ENCODE measurements around the gene ZNF683.
"Not testable (repeated sequence)": the region's sequence is repeated elsewhere in the genome, so short reads cannot be mapped to it uniquely, and the experiment has no call there.

The ZNF683 gene

GRCh38 chr1:26378088-26378878 lies 5.7 kb upstream of the ZNF683 start:
- peak overlapping the region; percentile 2 for H3K4me3 ChIP-seq (ENCODE audit: low read depth, low read length)
- peak; percentile 96 for DNase-seq (ENCODE audit: low read depth)
- no peak for TF ChIP-seq POLR2A (IDR thresholded peaks at IDR 0.05; ENCODE audit: extremely low read depth, insufficient read length)
- TF ChIP-seq MAX (IDR thresholded peaks at IDR 0.05; ENCODE audit: low read depth, low read length) = peak; percentile 85; the same call in 1 of the 2 replicates
- TF ChIP-seq MYC (IDR thresholded peaks at IDR 0.05; ENCODE audit: low read depth, low read length) = peak; percentile 66
- no peak for TF ChIP-seq CTCF (IDR thresholded peaks at IDR 0.05; ENCODE audit: low read depth, low read length)

- no peak overlapping the region for H3K4me3 ChIP-seq (ENCODE audit: low read depth, low read length)
- no peak for DNase-seq (ENCODE audit: low read depth)
- TF ChIP-seq POLR2A (IDR thresholded peaks at IDR 0.05; ENCODE audit: extremely low read depth, insufficient read length) (no peak), MYC (IDR thresholded peaks at IDR 0.05; ENCODE audit: low read depth, low read length) (no peak), MAX (IDR thresholded peaks at IDR 0.05; ENCODE audit: low read depth, low read length) (no peak), CTCF (IDR thresholded peaks at IDR 0.05; ENCODE audit: low read depth, low read length) (no peak)
Measured at GRCh38 chr1:26376050-26376449, 3.5 kb upstream of the ZNF683 start.

- no peak overlapping the region for H3K4me3 ChIP-seq (ENCODE audit: low read depth, low read length)
- no peak for DNase-seq (ENCODE audit: low read depth)
- TF ChIP-seq MAX (IDR thresholded peaks at IDR 0.05; ENCODE audit: low read depth, low read length) = no peak
- no peak for TF ChIP-seq POLR2A (IDR thresholded peaks at IDR 0.05; ENCODE audit: extremely low read depth, insufficient read length)
- no peak for TF ChIP-seq MYC (IDR thresholded peaks at IDR 0.05; ENCODE audit: low read depth, low read length)
- TF ChIP-seq CTCF (IDR thresholded peaks at IDR 0.05; ENCODE audit: low read depth, low read length) = no peak
Measured at GRCh38 chr1:26375081-26375480, 2.5 kb upstream of the ZNF683 start.

GRCh38 chr1:26374361-26374760 lies 1.8 kb upstream of the ZNF683 start:
- not testable (repeated sequence) for H3K4me3 ChIP-seq (ENCODE audit: low read depth, low read length); DNase-seq (ENCODE audit: low read depth)

- TF ChIP-seq CTCF (IDR thresholded peaks at IDR 0.05; ENCODE audit: low read depth, low read length) (no peak), MAX (IDR thresholded peaks at IDR 0.05; ENCODE audit: low read depth, low read length) (no peak), POLR2A (IDR thresholded peaks at IDR 0.05; ENCODE audit: extremely low read depth, insufficient read length) (no peak), MYC (IDR thresholded peaks at IDR 0.05; ENCODE audit: low read depth, low read length) (no peak)
- peak; percentile 43 for DNase-seq (ENCODE audit: low read depth)
- H3K4me3 ChIP-seq (ENCODE audit: low read depth, low read length) = no peak overlapping the region
Measured at GRCh38 chr1:26373789-26374188, 1.2 kb upstream of the ZNF683 start.

- DNase-seq (ENCODE audit: low read depth) = no peak
- TF ChIP-seq MYC (IDR thresholded peaks at IDR 0.05; ENCODE audit: low read depth, low read length) (no peak), POLR2A (IDR thresholded peaks at IDR 0.05; ENCODE audit: extremely low read depth, insufficient read length) (no peak), CTCF (IDR thresholded peaks at IDR 0.05; ENCODE audit: low read depth, low read length) (no peak), MAX (IDR thresholded peaks at IDR 0.05; ENCODE audit: low read depth, low read length) (no peak)
- no peak overlapping the region for H3K4me3 ChIP-seq (ENCODE audit: low read depth, low read length)
Measured at GRCh38 chr1:26373281-26373680, 731 bp upstream of the ZNF683 start.

Data from NB4 (cell line).